NCI-H2227 (cell line): Measurements from ENCODE around the gene CCT6A.
"Not testable (repeated sequence)": the region's sequence is repeated elsewhere in the genome, so short reads cannot be mapped to it uniquely, and the experiment has no call there.

ENCODE experiments used
- DNase-seq: peaks from one replicate; lab custom pipeline; 2025; ENCODE audit not compliant: unreplicated experiment; lab: John Stamatoyannopoulos, UW

The CCT6A gene

DNA sequence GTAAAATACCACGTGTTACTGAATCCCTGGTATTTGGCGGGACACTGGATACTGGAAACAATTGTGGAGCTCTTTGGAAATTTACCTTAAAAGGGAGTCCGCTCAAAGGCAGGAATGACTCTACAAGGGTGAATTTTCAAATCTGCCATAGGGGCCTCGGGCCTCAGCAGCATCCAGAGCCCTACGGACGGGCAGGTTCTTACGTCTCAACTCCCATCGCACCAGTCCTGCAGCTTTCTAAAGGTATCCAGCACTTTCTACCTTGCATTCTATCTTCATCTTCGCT is 569 bp upstream of the CCT6A start:
- no peak for DNase-seq

DNA sequence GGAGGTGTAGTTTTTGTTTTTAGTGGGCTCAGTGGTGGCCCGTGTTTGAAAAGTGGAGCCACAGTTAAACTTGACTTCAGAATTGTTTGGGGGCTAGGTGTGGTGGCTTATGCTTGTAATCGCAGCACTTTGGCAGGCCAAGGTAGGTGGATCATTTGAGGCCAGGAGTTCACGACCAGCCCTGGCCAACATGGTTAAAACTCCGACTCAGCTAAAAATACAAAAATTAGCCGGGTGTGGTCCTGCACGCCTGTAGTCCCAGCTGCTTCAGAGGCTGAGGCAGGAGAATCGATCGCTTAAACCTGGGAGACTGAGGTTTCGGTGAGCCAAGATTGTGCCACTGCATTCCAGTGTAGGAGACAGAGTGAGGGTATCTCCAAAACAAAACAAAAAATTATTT is 1.8 kb downstream of the CCT6A start:
- DNase-seq = no peak

DNA sequence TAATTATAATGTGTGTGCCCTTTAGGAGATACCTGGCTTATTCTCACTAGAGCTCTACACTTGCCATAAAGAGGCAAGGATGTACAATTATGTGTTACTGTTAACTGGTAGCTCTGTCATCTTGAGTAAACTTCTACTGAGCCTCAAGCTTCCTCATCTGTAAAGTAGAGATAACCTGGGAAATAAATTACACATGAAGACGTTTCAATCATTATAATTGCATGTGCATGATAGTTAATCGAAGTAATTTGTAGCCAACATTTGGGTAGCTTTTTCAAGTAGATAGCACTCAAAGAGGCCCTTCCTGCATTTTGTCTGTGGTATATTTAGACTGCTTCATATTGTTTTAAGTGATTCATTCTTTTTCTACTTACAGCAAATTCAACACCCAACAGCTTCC is 2.4 kb downstream of the CCT6A start:
- DNase-seq = no peak

DNA sequence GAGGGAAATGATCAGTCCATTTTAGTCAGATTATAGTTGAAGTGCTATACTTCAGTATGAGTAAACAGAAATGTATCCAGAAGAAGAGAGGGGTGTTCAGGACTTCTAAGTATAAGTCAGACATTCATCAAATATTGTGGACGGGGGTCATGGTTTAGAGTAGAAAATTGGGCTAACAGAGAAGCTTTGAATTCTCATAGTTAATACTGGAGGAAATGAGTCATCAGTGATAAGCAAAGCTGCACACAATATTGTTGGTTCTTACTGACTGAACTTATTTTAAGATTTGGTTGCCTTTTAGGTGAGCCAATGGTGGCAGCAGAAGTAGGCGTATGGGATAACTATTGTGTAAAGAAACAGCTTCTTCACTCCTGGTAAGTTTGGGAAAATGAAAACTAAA is 10.8 kb downstream of the CCT6A start:
- no peak for DNase-seq

DNA sequence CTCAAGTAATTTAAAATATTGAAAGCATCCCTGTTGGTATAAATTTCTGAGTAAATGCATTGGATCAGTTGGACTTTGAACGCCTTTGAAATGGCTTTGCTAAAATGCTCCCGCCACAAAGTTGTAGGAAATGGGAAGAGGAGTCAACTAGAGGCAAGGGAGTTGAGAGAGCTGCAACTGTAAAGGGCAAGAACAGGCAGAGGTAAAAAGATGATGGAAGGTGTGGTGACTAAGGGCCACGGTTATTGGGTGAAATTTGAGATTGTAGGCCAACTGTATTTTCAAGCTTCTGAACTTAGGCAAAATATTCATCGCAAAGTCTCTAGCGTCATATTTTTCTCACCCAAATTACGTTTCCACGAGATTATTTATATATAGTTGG is 11.9 kb downstream of the CCT6A start:
- DNase-seq = no peak

DNA sequence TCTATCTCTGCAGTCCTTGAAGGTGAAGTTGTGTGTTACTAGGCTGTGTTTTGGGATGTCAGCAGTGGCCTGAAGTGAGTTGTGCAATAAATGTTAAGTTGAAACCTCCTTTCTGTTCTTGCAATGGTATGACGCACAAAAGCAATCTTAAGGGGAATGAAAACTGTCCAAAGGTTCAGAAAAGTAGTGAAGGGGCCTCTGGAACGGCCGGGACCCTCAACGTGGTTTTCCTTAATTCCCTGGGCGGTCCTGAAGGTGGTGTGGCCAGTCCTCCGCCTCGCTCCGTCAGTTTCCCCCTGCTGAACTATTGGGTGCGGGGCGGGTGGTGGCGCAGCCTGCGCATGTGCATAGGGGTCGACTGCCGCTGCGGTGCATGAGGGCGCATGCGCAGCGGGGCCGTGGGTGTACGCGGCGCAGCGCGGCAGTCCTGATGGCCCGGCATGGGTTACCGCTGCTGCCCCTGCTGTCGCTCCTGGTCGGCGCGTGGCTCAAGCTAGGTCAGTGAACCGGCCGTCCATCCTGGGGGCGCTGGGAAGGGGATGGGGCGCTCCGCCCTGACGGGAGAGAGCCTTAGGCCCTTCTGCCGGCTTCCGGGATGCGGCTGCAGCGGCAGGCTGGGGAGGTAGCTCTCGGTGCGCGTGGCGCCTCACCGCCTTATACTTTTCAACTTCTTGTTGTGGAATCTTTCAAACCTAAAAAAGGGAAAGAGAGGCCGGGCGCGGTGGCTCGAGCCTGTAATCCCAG is 12.5 kb downstream of the CCT6A start, which contains the start of gene SUMF2:
Gene SUMF2, plus strand, starts transcription at position 405 of the 744 bp plus-strand sequence. Its CDS starts 26 bp downstream, at position 431.
- DNase-seq = peak; percentile 87

DNA sequence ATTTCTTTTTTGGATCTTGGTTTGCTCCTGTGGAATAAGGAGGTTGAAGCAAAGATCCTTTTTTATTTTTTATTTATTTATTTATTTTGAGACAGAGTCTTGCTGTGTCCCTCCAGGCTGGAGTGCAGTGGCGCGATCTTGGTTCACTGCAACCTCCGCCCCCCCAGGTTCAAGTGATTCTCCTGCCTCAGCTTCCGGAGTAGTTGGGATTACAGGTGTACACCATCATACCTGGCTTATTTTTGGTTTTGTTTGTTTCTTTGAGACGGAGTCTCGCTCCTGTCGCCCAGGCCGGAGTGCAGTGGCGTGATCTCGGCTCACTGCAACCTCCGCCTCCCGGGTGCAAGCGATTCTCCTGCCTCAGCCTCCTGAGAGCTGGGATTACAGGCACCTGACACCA is 14.8 kb downstream of the CCT6A start:
- DNase-seq = not testable (repeated sequence)

DNA sequence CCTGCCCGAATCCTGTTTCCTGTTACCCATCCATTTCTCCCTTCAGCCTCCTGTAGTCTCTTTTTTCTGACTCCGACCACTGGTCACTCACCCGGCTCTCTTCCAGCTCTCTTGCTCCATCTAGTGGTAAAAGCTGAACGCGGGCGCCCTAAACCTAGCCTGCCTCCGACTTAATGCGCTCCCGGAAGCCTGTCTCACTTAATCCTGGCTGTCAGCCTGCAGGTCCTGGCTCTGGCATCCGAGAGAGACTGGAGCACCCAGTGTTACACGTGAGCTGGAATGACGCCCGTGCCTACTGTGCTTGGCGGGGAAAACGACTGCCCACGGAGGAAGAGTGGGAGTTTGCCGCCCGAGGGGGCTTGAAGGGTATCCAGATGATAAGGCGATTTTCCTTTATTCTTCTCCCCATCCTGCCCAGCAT is 22.8 kb downstream of the CCT6A start:
- peak; percentile 78 for DNase-seq

DNA sequence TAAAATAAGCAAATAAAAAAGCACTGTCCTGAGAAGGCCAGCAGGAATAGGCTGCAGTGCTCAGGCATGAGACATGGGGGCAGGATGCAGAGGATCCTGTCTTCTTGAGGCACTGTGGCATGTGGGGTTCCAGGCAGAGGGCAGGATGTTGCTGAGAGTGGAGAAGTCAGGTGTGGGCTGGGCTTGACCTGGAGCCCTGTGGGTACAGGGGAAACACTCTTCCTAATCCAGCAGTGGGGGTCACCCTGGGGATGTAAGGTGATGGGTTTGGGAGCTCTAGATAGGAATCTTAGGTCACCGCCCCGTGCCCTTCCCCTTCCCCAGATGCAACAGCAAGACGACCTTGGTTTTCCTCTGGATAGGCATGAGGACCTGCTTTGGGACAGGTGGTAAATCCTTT is 26.1 kb downstream of the CCT6A start:
- no peak for DNase-seq

DNA sequence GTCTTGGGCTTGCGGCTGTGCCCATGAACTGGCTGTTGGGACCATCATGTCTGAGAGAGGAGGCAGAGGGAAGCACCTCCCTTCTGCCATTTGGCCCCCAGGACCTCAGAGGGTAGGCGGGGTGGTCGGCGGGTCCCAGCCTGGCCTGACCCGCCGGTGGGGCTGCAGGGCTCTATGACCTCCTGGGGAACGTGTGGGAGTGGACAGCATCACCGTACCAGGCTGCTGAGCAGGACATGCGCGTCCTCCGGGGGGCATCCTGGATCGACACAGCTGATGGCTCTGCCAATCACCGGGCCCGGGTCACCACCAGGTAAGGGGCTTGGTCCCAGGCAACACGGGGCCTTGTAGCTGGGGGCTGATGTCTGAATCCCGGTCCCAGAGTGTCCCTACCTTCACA is 26.6 kb downstream of the CCT6A start:
- no peak for DNase-seq

DNA sequence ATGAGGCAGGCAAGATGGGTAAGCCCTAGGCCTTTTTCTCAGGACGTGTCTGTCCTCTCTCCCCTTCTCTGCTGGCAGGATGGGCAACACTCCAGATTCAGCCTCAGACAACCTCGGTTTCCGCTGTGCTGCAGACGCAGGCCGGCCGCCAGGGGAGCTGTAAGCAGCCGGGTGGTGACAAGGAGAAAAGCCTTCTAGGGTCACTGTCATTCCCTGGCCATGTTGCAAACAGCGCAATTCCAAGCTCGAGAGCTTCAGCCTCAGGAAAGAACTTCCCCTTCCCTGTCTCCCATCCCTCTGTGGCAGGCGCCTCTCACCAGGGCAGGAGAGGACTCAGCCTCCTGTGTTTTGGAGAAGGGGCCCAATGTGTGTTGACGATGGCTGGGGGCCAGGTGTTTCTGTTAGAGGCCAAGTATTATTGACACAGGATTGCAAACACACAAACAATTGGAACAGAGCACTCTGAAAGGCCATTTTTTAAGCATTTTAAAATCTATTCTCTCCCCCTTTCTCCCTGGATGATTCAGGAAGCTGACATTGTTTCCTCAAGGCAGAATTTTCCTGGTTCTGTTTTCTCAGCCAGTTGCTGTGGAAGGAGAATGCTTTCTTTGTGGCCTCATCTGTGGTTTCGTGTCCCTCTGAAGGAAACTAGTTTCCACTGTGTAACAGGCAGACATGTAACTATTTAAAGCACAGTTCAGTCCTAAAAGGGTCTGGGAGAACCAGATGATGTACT is 28.1 kb downstream of the CCT6A start:
- no peak for DNase-seq

DNA sequence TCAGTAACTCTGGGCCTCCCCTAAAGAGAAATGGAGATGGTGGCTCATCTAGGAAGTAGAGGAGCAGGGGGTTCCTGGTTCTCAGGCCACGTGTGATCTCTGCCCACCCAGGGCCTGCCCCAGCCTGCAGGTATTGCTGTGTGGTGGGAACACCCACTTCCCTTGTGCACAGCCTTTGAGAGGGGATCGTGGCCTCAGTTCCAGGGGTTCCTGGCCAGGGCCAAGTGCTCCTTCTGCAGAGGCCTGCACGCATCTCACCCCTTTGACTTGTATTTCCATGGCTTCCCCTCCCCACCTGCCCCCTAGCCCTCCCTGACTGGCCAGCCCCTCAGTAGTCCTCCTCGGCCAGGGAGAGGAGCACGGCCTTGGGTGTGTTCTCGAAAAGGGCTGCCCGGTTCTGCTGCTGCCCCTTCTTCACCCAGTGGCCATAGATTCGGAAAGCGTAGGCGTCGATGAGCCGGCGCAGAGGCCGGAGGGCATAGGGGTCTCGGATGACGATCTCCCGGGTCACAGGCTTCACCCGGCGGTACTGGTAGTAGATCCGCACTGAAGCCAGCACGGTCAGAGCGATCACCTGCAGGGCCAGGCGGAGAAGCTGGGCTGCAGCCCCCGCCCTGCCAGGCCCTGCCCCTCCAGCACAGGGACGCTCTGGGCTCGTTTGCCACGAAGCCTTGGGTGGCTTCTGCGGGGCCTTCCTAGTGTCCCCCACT is 29.3 kb downstream of the CCT6A start:
- DNase-seq = not testable (repeated sequence)

DNA sequence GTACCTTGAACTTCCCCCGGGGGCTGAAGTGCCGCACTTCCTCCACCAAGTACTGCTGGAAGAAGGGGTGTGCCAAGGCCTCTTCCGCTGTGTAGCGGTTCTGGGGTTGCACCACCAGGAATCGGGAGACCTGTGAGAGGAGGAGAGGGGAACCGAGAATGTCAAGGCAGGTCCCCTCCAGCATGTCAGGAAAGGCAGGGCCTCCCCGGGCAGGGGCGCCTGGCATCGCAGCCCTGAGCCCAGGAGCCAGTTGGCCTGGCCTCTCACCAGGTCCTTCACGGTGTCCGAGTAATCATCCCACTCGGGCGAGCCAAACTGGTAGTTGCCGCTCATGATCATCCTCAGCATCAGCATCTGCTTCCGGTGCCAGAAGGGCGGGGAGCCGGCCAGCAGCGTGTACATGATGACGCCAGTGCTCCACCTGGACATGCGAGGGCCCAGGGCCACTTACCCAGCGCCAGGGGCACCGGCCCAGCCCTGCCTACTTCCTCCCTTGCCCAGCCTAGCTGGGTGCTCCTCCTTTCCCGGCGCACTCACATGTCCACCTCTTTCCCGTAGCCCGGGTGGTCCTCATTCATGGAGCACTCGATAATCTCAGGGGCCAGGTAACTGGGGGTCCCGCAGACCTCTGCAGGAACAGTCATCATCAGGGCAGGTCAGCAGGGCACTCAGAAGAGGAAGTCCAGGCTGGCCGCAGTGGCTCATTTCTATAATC is 30.2 kb downstream of the CCT6A start:
- DNase-seq = no peak

DNA sequence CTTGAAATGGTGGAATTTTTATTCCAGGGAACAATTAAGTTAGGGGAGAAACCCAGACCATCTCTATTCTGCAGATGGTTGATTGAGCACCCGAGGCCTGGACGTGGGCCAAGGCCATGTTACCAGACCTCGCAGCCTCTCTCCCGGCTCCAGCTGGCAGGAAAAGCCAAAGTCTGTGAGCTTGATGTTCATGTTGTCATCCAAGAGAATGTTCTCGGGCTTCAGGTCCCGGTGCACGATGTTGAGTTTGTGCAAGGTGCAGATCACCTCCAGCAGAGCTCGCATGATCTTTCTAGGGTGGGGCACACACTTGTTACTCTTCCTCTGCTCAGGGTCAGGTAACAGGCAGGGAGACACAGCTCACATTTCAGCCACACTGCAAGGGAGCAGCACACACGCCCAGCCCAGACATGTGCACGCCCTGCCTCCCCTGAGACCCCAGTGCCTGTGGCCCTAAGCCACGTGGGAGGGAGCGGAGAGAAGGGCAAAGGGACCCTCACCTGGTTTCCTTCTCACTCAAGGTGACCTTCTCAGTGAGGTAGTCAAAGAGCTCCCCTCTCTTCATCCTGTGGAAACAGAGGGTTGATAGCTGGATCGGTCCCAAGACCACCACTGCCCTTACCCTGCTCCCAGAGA is 31.7 kb downstream of the CCT6A start:
- DNase-seq = no peak

DNA sequence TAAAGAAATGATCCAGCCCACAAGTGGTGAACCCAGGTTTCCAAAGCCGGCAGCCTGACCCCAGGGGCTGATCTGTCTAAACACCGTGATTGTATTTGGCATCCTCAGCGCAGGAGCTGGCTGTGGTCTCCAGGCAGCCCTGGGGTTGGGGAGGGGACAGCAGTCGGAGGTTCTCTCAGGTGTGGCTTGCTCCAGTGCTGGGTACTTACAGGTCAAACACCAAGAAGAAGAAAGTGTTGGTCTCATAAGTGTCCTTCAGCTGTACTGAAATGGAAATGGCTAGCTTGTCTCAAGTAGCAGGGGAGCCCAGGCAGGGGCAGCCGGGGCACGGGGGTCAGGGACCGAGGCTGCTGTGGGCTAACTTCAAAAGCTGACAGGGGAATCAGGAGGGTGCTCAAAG is 35.2 kb downstream of the CCT6A start:
- no peak for DNase-seq

DNA sequence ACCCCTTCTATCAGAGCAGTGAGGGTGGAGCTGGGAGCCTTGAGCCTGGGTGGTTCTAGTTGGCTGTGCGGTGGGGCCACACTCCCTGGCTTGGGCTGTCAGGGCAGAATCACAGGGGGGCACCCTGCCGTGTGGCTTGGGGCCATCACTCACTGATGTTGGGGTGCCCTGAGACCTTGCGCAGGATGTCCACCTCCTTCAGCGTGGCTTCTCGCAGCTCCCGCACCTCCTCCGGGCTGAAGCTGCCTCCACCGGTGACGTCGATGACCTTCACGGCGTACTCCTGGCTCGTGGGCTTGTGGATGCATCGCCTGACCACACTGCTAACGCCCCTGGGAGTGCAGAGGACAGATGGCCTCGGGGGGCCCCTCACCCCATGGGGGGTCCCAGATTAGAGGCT is 35.9 kb downstream of the CCT6A start:
- DNase-seq = no peak

DNA sequence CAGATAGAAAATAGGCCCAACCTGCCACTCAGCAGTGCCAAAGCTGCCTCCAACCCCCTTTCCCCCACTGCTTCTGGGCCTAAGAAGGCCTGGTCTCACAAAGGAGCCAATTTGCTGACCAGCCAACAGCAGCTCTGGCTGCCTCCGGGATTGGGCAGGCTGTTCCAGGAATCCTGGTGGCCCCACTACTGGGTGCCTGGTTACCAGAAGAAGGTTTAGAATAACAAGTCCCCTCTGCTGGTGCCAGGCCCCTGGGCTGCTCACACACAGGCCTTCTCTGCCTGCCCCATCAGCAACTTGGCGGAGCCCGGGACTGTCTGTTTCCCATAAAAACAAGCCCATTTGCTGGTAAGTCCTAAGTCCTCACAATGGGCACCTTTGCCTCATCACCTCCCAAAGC is 40.0 kb downstream of the CCT6A start:
- no peak for DNase-seq

DNA sequence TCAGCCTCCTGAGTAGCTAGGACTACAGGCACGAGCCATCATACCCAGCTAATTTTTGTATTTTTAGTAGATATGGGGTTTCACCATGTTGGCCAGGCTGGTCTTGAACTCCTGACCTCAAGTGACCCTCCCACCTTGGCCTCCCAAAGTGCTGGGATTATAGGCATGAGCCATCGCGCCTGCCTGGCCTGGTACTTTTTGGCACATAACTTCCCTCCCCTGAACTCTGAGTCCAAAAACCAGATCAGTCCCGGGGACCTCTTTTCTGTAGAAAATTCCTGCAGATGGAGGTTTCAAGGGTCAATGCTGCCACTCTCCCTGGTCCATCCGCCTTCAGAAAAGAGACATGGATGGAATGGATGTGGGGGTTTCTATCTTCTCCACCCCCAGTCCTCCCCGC is 40.8 kb downstream of the CCT6A start:
- DNase-seq = not testable (repeated sequence)

DNA sequence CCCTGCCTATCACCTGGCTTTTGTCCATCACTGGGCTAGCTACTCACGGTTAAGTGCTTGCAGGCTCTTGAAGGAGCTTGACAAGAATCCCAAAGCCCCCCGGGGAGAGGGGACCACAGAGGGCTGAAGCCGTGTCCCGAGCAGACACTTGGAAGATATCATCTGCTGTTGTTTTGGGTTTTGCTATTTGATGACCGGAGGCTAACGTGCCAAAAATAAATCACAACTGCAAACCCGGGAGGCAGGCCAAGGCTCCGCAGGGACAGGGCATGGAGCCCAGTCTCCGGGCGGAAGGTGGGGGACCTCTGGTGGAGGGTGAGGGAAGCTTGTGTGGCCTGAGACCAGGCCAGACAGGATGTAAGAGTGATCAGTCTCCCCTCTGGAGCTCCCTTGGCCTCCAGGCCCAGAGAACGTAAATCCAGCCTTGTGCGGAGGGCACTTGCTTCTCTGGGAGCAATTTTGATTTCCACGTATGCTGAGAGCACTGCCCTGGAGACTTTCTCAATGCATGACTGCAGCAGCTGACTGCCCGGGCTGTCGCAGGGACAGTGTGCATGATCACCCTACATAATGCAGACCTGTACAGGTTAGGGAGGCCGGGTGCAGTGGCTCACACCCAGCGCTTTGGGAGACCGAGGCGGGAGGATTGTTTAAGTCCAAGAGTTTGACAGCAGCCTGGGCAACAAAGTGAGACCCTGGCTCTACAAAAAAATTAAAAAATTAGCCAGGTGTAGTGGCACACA is 41.4 kb downstream of the CCT6A start, which contains the start of gene PHKG1:
Gene PHKG1, minus strand, starts transcription at position 164 of the 743 bp plus-strand sequence. CDS start 4,011 bp downstream, outside the sequence.
- no peak for DNase-seq

DNA sequence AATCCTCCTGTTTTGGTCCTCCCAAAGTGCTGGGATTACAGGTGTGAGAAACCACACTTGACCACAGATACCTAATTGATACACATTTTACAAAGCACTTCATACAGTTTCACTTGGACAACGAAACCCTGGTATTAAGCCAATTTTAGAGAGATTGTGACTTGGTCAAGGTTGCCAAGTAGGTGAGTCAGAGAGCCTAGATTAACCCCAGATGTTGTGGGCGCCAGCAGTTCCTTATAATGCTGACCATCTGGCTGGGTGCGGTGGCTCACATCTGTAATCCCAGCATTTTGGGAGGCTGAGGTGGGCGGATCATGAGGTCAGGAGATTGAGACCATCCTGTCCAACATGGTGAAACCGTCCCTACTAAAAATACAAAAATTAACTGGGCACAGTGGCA is 46.1 kb downstream of the CCT6A start:
- no peak for DNase-seq
